Choroid plexus epithelial cell (primary cell): ENCODE results near the gene CHAF1A.

Experiments used
- DNase-seq: peaks from one replicate; pipeline ENCODE4 v3.0.0-alpha.2; 2010; ENCODE audit warnings: low read depth
- H3K4me3 ChIP-seq: 2 replicates; pipeline ENCODE4 v1.5.1; 2011; ENCODE audit warnings: low read depth, mild to moderate bottlenecking, control low read depth, low read length, moderate library complexity
- CTCF ChIP-seq: conservative IDR thresholded peaks from 2 replicates; pipeline ENCODE4 v1.5.1; 2011; ENCODE audit warnings: low read depth, mild to moderate bottlenecking, control low read depth, inconsistent platforms, low read length, moderate library complexity

Gene CHAF1A

GRCh38 chr19:4400135-4400936 is 2.1 kb upstream of the CHAF1A start, which contains the start of gene SH3GL1:
SH3GL1 (minus strand) TSS chr19:4400547; CDS start chr19:4400368, 179 bp downstream.
- peak within 1 kb of the TSS; percentile 91 for H3K4me3 ChIP-seq
- TF ChIP-seq CTCF, result peak; percentile 86
- DNase-seq, result peak; percentile 94

GRCh38 chr19:4401769-4402170 is 670 bp upstream of the CHAF1A start:
- no peak for DNase-seq
- H3K4me3 ChIP-seq, result peak overlapping the region; percentile 41
- no peak for TF ChIP-seq CTCF

GRCh38 chr19:4403005-4403761 is 743 bp downstream of the CHAF1A start:
- TF ChIP-seq CTCF, result no peak
- no peak for DNase-seq
- peak overlapping the region; percentile 78 for H3K4me3 ChIP-seq

GRCh38 chr19:4405977-4406376 is 3.5 kb downstream of the CHAF1A start:
- H3K4me3 ChIP-seq, result no peak overlapping the region
- TF ChIP-seq CTCF, result no peak
- no peak for DNase-seq

GRCh38 chr19:4406626-4407025 is 4.2 kb downstream of the CHAF1A start:
- no peak overlapping the region for H3K4me3 ChIP-seq
- no peak for TF ChIP-seq CTCF
- DNase-seq, result no peak

GRCh38 chr19:4409123-4409933 is 6.9 kb downstream of the CHAF1A start:
- no peak for TF ChIP-seq CTCF
- DNase-seq, result no peak
- no peak overlapping the region for H3K4me3 ChIP-seq
